Muscle layer of duodenum (tissue), 2 donors: ENCODE data around the gene CCDC7.
"Not testable (repeated sequence)": the region's sequence is repeated elsewhere in the genome, so short reads cannot be mapped to it uniquely, and the experiment has no call there.

ENCODE experiments used
- H3K27ac ChIP-seq: one replicate; pipeline ENCODE4 v1.7.0; 2013; ENCODE audit warnings: mild to moderate bottlenecking, low read length
- H3K27me3 ChIP-seq: one replicate; pipeline ENCODE4 v1.7.0; 2013; ENCODE audit warnings: low read depth, mild to moderate bottlenecking, control low read depth, low read length
- H3K36me3 ChIP-seq, 2 donors: one replicate each; pipeline ENCODE4 v1.7.0; 2013; ENCODE audit warnings: low read length in 2 of 2, control low read depth in 1 of 2, mild to moderate bottlenecking in 1 of 2; ENCODE audit not compliant: insufficient read depth in 2 of 2, control insufficient read depth in 1 of 2
- H3K4me1 ChIP-seq, 2 donors: one replicate each; pipeline ENCODE4 v1.7.0; 2013; ENCODE audit warnings: low read length in 2 of 2, mild to moderate bottlenecking in 2 of 2, control low read depth in 1 of 2, moderate library complexity in 1 of 2; ENCODE audit not compliant: insufficient read depth in 2 of 2, control insufficient read depth in 1 of 2
- H3K4me3 ChIP-seq, 2 donors: one replicate each; pipeline ENCODE4 v1.7.0; 2013; ENCODE audit warnings: low read length in 2 of 2, low read depth in 1 of 2, mild to moderate bottlenecking in 1 of 2
- H3K9me3 ChIP-seq, 2 donors: one replicate each; pipeline ENCODE4 v1.7.0; 2013; ENCODE audit warnings: low read length in 2 of 2, control low read depth in 1 of 2, mild to moderate bottlenecking in 1 of 2; ENCODE audit not compliant: control insufficient read depth in 1 of 2
- donor health status: healthy.

The CCDC7 gene

DNA sequence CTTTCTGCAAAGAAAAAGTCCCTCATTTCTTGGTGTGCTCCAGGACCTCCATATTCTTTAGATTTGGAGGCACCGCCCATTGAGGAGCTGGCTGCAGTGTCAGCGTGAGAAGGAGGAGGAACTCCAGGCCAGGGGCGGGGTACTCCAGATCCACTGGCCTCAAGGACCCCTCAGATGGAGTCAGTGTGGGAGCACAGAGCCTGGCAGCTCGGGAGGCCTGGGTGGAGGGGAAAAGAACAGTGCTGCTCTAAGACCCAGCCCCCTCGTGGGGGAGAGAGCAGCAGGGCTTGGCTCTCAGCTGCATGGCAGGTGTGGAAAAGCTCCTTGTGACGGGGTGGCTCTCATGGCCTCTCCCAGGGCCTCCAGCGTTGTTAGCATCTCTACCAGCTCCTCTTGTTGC lies 441.5 kb downstream of the CCDC7 start:
- Histone ChIP-seq H3K9me3 (no peaks in the 10 kb centered on the region), H3K27ac (no peak overlapping the region), H3K4me1 (no peaks in the 10 kb centered on the region), H3K36me3 (peaks cover 0 to 5% of the 10 kb centered on the region in 2 donors), H3K27me3 (no peaks in the 10 kb centered on the region), H3K4me3 (no peak overlapping the region)

DNA sequence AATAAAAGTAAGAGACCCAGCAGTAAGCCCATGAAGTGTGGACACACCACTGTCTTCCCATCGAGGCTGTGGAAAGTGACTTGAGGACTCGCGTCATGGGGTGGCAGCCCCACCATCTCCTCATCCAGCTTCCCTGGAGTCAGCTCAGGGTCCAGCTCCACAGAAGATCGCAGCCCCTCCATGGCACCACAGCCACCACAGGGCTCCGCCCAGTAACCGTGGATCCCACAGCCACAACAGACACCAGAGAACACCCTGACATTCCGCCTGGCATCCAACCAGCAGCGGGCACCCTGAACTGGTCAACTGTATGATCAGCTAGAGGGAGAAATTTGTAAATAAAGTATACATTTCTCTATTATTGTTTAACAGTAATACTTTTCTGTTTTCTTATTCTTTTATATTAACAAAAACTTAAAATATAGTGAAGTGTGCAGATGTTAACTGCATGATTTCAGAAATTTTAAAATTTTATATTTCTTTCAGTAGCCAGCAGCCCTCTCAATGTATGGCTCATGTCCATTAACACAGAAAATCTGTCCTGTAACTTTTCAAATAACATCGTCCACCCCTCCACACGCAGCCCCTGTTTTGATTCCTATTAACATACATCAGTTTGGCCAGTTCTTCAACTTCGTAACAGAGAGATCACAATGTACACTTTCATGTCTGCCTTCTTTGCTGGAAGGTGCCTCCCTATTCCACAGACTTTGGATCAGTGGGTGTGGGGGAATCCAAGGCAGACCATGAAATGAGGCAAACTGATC lies 442.4 kb downstream of the CCDC7 start:
- no peak overlapping the region for H3K27ac ChIP-seq
- H3K9me3 ChIP-seq = no peaks in the 10 kb centered on the region

DNA sequence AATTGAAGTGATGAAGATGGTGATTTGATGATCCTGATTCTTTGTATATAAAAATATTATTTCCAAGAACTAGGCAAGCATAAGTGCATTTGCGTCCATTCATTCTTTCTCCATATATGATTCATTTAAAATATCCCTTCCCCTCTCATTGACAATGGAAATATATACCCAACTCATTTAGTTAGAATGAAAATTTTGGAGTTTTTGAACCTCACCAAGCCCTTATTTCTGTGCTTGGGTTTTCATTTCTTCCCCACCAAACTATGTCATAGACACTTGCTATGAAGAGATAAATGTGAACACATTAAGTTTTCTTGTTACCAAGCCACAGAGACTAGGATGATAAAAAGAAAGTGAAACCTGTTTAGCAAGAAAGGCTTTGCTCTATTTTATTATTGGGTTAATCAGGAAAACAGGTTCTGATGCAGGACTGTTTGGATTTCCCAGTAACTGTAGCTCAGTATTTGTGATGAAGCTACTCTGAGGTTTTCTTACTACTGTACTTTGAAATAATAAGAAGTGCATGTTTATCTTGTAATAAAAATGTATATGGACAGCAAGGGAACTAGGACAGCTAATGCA lies 443.8 kb downstream of the CCDC7 start:
- Histone ChIP-seq H3K4me1 (no peaks in the 10 kb centered on the region), H3K27me3 (no peaks in the 10 kb centered on the region), H3K9me3 (no peaks in the 10 kb centered on the region), H3K36me3 (peaks cover 0 to 5% of the 10 kb centered on the region in 2 donors), H3K27ac (no peak overlapping the region), H3K4me3 (no peak overlapping the region)

More for the DNA sequence above, 442.4 kb downstream of the CCDC7 start:
- Histone ChIP-seq H3K36me3 (peaks cover 0 to 5% of the 10 kb centered on the region in 2 donors), H3K27me3 (no peaks in the 10 kb centered on the region), H3K4me3 (no peak overlapping the region), H3K4me1 (no peaks in the 10 kb centered on the region)

- Histone ChIP-seq H3K4me3 (no peak overlapping the region), H3K36me3 (peaks cover 1 to 8% of the 10 kb centered on the region in 2 donors), H3K27me3 (no peaks in the 10 kb centered on the region), H3K27ac (no peak overlapping the region), H3K9me3 (no peaks in the 10 kb centered on the region), H3K4me1 (no peaks in the 10 kb centered on the region)
These were observed 444.5 kb downstream of the CCDC7 start for GRCh38 chr10:32890444-32890843.

DNA sequence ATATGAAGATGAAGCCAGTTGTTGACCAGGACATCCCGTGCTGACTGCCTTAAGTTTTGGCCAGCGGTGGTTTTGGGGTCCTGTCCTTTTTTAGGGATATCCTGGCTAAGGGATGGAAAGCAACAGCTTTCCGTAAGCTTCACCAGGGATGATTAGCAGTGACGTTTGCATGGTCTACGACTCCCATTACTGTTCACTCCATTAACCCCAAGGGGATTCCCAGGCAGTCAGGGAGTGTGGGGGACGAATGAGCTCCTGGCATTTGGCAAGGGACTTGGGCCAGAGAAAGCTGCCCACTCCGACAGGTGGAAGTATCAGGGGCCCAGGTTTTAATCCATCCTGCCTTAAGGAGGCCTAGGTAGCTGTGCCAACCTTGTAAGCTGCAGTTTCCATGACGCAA lies 445.3 kb downstream of the CCDC7 start:
- Histone ChIP-seq H3K4me3 (no peak overlapping the region), H3K27me3 (no peaks in the 10 kb centered on the region), H3K4me1 (no peaks in the 10 kb centered on the region), H3K9me3 (no peaks in the 10 kb centered on the region), H3K36me3 (peaks cover 6 to 14% of the 10 kb centered on the region in 2 donors), H3K27ac (no peak overlapping the region)

DNA sequence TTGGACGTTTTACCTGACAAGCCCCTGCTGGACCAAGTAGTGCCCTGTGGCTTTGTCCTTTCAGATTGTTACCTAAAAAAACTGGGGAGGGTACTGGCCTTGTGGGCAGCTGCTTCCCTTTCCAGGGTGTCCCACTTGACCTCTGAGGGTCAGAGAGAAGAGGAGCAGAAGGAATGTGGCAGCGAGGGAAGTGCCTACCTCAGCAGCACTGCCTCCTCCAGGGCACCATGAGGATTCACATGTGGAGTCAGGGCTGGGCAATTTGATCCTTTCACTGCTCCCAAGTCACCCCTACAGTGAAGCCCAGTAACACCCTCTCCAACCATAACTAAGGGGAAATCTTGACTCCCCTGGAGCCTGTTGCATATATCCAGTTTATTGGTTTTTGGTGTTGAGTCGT lies 447.5 kb downstream of the CCDC7 start:
- no peaks in the 10 kb centered on the region for H3K4me1 ChIP-seq
- no peak overlapping the region for H3K27ac ChIP-seq
- H3K4me3 ChIP-seq = no peak overlapping the region
- no peaks in the 10 kb centered on the region for H3K27me3 ChIP-seq
- peaks cover 21 to 22% of the 10 kb centered on the region in 2 donors for H3K36me3 ChIP-seq
- H3K9me3 ChIP-seq = no peaks in the 10 kb centered on the region

DNA sequence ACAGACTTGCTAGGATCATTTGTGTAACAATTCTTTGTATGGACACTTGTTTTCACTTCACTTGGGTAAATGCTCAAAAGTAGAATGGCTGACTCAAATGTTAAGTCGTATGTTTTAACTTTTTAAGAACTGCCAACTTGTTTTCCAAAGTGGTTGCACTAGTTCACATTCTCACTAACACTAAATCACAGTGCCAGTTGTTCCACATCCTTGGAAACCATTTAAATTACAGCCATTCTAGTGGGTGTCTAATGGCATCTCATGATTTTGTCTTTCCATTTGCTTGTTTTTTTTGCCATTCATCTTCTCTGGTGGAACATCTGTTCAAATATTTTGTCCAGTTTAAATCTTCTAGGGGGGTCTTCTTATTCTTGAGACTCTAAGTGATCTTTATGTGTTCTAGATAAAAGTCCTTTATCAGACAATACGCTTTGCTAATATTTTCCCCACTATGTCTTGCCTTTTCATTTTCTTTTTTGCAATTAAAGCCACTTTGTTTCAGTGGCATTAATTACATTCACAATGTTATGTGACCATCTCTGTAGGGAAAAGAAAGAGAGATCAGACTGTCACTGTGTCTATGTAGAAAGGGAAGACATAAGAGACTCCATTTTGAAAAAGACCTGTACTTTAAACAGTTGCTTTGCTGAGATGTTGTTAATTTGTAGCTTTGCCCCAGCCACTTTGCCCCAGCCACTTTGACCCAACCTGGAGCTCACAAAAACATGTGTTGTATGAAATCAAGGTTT lies 448.1 kb downstream of the CCDC7 start:
- Histone ChIP-seq H3K4me3 (no peak overlapping the region), H3K4me1 (no peaks in the 10 kb centered on the region), H3K36me3 (peaks cover 22 to 26% of the 10 kb centered on the region in 2 donors), H3K9me3 (no peaks in the 10 kb centered on the region), H3K27ac (no peak overlapping the region), H3K27me3 (no peaks in the 10 kb centered on the region)

DNA sequence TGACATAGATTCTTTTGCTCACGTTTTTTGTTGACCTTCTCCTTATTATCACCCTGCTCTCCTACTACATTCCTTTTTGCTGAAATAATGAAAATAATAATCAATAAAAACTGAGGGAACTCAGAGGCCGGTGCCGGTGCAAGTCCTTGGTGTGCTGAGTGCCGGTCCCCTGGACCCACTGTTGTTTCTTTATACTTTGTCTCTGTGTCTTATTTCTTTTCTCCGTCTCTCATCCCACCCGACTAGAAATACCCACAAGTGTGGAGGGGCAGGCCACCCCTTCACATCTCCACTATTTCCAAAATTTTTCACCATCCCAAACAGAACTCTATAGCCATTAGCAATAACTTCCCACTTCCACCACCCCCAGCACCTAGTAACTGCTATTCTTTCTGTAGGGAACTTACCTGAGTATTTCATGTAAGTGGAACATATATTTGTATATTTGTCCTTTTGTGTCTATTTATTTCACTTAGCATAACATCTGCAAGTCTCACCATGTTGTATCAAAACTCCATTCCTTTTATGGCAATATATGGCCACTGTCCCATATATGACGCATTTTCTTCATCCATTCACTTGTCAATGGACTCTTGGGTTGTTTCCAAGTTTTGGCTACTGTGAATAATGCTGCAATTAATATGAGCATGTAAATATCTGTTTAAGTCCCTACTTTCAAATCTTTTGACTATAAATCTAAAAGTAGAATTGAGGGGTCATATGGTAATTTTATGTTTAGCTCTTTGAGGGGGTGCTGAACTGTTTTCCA lies 449.4 kb downstream of the CCDC7 start:
- H3K27ac ChIP-seq, H3K9me3 ChIP-seq, H3K4me3 ChIP-seq, H3K4me1 ChIP-seq, H3K27me3 ChIP-seq: not testable (repeated sequence)
- peaks cover 29 to 35% of the 10 kb centered on the region in 2 donors for H3K36me3 ChIP-seq

DNA sequence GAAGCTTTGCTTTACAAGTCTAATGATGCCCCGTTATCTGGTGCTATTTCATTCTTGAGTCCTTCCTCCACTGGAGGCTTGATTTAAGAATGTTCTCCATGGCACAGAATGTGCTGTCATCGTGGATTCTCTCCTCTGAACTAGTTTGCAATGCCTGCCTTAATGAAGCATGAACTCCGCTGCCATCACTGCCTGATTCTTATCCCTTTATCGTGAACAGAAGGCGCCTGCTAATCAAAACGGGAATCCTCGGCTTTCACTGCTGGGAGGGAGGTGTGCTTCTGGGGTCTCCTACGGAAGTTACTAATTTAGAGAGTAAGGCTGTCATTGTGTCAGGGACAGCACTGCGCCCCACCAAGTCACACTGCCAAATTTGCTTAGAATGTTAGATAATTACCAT lies 455.9 kb downstream of the CCDC7 start:
- Histone ChIP-seq H3K27ac (no peak overlapping the region), H3K36me3 (peaks cover 32 to 50% of the 10 kb centered on the region in 2 donors), H3K4me3 (no peak overlapping the region), H3K4me1 (no peaks in the 10 kb centered on the region), H3K9me3 (no peaks in the 10 kb centered on the region), H3K27me3 (no peaks in the 10 kb centered on the region)

DNA sequence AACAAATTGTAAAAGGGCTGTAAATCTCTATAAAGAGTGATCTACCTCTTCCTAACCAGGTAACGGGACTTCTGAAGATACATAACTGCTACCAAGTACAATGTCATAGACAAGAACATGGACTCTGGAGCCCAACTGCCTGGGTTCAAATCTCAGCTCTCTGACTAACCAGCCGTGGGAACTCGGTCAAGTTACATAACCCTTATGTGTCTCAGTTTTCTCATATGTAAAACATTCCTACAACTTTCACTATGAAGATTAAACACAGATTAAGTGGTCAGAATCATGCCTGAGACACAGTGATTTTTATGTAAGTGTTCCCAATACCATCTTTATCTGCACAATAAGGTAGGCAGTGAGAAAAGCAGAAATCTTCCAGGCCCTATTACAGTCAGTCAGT lies 459.5 kb downstream of the CCDC7 start:
- H3K36me3 ChIP-seq = peaks cover 33 to 37% of the 10 kb centered on the region in 2 donors
- no peaks in the 10 kb centered on the region for H3K9me3 ChIP-seq
- H3K27me3 ChIP-seq = no peaks in the 10 kb centered on the region
- no peak overlapping the region for H3K4me3 ChIP-seq
- no peaks in the 10 kb centered on the region for H3K4me1 ChIP-seq
- H3K27ac ChIP-seq = no peak overlapping the region

DNA sequence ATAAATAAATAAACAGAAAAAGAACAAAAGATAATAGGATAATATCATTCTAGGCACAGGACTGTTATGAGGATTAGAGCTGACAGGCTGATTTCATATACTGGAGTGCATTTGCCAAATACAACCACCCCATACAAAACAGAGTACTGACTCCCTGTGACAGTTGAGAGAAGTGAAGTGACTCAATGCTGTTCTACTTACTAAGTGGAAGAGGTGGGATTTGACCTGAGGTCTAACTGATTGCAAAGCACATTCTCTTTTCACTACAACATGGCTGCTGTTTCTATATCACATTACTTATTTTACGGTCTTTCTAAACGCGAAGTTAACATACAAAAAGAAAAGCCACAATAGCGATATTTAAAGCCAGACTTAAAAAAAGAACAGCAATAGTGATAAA lies 460.7 kb downstream of the CCDC7 start:
- Histone ChIP-seq H3K9me3 (no peaks in the 10 kb centered on the region), H3K4me3 (no peak overlapping the region), H3K27ac (no peak overlapping the region), H3K27me3 (no peaks in the 10 kb centered on the region), H3K4me1 (no peaks in the 10 kb centered on the region), H3K36me3 (peaks cover 33 to 43% of the 10 kb centered on the region in 2 donors)
